Right lobe of liver (tissue), 4 donors: ENCODE measurements around the gene POLR2F.

Source experiments
- CTCF ChIP-seq, 4 donors: fragments of 200-600 bp in 3 of 4; fragments of 450-650 bp in 1 of 4; IDR thresholded peaks; one replicate each; pipeline versions ENCODE4 v1.5.1 to v1.8.0; 2016 to 2022; ENCODE audit warnings: antibody characterized with exemption in 4 of 4, mild to moderate bottlenecking in 2 of 4
- POLR2A ChIP-seq: fragments of 450-650 bp; IDR thresholded peaks from one replicate; pipeline ENCODE4 v1.6.1; 2017; ENCODE audit warnings: antibody characterized with exemption, mild to moderate bottlenecking
- donor health status: DM: no; HTN: no; CAD: no.
- donor health status: DM: no; HTN: no; CAD: no.
- donor health status: DM: no; HTN: yes; CAD: no.

DNA sequence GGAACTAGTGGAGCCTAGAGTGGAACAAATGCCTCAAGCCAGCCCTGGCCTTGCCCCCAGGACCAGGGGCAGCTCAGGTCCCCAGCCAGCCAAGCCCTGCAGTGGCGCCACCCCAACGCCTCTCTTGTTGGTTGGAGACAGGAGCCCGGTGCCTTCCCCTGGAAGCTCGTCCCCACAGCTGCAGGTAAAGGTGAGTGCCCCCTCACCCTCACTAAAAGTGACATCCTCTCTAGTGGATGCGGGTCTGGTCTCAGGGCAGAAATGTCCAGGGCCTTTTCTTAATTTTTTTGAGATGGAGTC, 25.9 kb upstream of the POLR2F start:
- no peak for TF ChIP-seq CTCF (IDR thresholded peaks at IDR 0.05)
- no peak for TF ChIP-seq POLR2A
